ENCODE measurements around the gene MAL.
A peak's percentile ranks its signal among the peaks of the same experiment; 100 is the strongest.
"Not testable (repeated sequence)": the region's sequence is repeated elsewhere in the genome, so short reads cannot be mapped to it uniquely, and the experiment has no call there.

MAL gene

GRCh38 chr2:95036596-95037383, 11.3 kb downstream of the MAL start:
- no peak for DNase-seq

- DNase-seq = no peak
Observed at GRCh38 chr2:95037384-95037839, 11.9 kb downstream of the MAL start.

GRCh38 chr2:95037841-95038585, 12.5 kb downstream of the MAL start:
- DNase-seq = not testable (repeated sequence)

GRCh38 chr2:95038635-95039298, 13.3 kb downstream of the MAL start:
- no peak for DNase-seq

GRCh38 chr2:95039363-95039762, 13.9 kb downstream of the MAL start:
- DNase-seq = no peak

- no peak for DNase-seq
Observed at GRCh38 chr2:95039978-95040377, 14.5 kb downstream of the MAL start.

GRCh38 chr2:95040426-95040825, 14.9 kb downstream of the MAL start:
- no peak for DNase-seq

- no peak for DNase-seq
Observed at GRCh38 chr2:95041060-95041823, 15.7 kb downstream of the MAL start.

GRCh38 chr2:95041824-95042442, 16.4 kb downstream of the MAL start:
- DNase-seq = no peak

- DNase-seq = no peak
Observed at GRCh38 chr2:95042472-95043271, 17.2 kb downstream of the MAL start.

GRCh38 chr2:95043300-95044093, 18.0 kb downstream of the MAL start:
- peak; percentile 70 for DNase-seq

GRCh38 chr2:95044601-95045000, 19.1 kb downstream of the MAL start:
- DNase-seq = no peak

GRCh38 chr2:95046371-95047112, 21.0 kb downstream of the MAL start:
- no peak for DNase-seq

GRCh38 chr2:95047629-95048510, 22.4 kb downstream of the MAL start:
- no peak for DNase-seq

- DNase-seq = no peak
Observed at GRCh38 chr2:95048825-95049682, 23.5 kb downstream of the MAL start.

GRCh38 chr2:95049683-95049955, 24.1 kb downstream of the MAL start:
- no peak for DNase-seq

GRCh38 chr2:95049961-95050360, 24.5 kb downstream of the MAL start:
- DNase-seq = no peak

All from fibroblast of upper back skin (primary cell).